ENCODE data around the gene CHST15. TPM values are rescaled to one million over a fixed set of nuclear protein-coding genes. Genes with fewer than 3 reads are reported as not detected.

Gene CHST15
- total RNA-seq, 1 donor from 2014 or later: 43.8 TPM

GRCh38 chr10:124003871-124004662 is 89.3 kb downstream of the CHST15 start:
- no peaks in the 10 kb centered on the region for H3K27me3 Mint-ChIP-seq (ENCODE audit: low read depth)
- no peak overlapping the region for H3K4me3 Mint-ChIP-seq (ENCODE audit: unreplicated experiment)
- no peak for TF ChIP-seq CTCF (IDR thresholded peaks at IDR 0.05)
- H3K9me3 Mint-ChIP-seq (ENCODE audit: low read depth): no peaks in the 10 kb centered on the region
- DNase-seq (ENCODE audit: low spot score): peak; percentile 69
- H3K27ac Mint-ChIP-seq (ENCODE audit: unreplicated experiment): no peak overlapping the region
- H3K36me3 Mint-ChIP-seq (ENCODE audit: low read depth): peaks cover 27% of the 10 kb centered on the region
- peaks cover 28% of the 10 kb centered on the region for H3K4me1 Mint-ChIP-seq (ENCODE audit: low read depth)

- H3K36me3 Mint-ChIP-seq (ENCODE audit: low read depth): peaks cover 22% of the 10 kb centered on the region
- H3K4me1 Mint-ChIP-seq (ENCODE audit: low read depth): peaks cover 32% of the 10 kb centered on the region
- H3K27me3 Mint-ChIP-seq (ENCODE audit: low read depth): no peaks in the 10 kb centered on the region
- no peak overlapping the region for H3K27ac Mint-ChIP-seq (ENCODE audit: unreplicated experiment)
- H3K4me3 Mint-ChIP-seq (ENCODE audit: unreplicated experiment): no peak overlapping the region
- no peak for TF ChIP-seq CTCF (IDR thresholded peaks at IDR 0.05)
- H3K9me3 Mint-ChIP-seq (ENCODE audit: low read depth): no peaks in the 10 kb centered on the region
- no peak for DNase-seq (ENCODE audit: low spot score)
These were observed 89.9 kb downstream of the CHST15 start for GRCh38 chr10:124003481-124003870.

- peak; percentile 72 for DNase-seq (ENCODE audit: low spot score)
- no peaks in the 10 kb centered on the region for H3K9me3 Mint-ChIP-seq (ENCODE audit: low read depth)
- peaks cover 35% of the 10 kb centered on the region for H3K4me1 Mint-ChIP-seq (ENCODE audit: low read depth)
- H3K36me3 Mint-ChIP-seq (ENCODE audit: low read depth): peaks cover 18% of the 10 kb centered on the region
- no peak overlapping the region for H3K4me3 Mint-ChIP-seq (ENCODE audit: unreplicated experiment)
- TF ChIP-seq CTCF (IDR thresholded peaks at IDR 0.05): no peak
- no peak overlapping the region for H3K27ac Mint-ChIP-seq (ENCODE audit: unreplicated experiment)
- H3K27me3 Mint-ChIP-seq (ENCODE audit: low read depth): no peaks in the 10 kb centered on the region
These were observed 90.4 kb downstream of the CHST15 start for GRCh38 chr10:124003070-124003419.

- H3K27ac Mint-ChIP-seq (ENCODE audit: unreplicated experiment): no peak overlapping the region
- H3K4me1 Mint-ChIP-seq (ENCODE audit: low read depth): peaks cover 40% of the 10 kb centered on the region
- peaks cover 17% of the 10 kb centered on the region for H3K36me3 Mint-ChIP-seq (ENCODE audit: low read depth)
- no peaks in the 10 kb centered on the region for H3K9me3 Mint-ChIP-seq (ENCODE audit: low read depth)
- TF ChIP-seq CTCF (IDR thresholded peaks at IDR 0.05): no peak
- H3K4me3 Mint-ChIP-seq (ENCODE audit: unreplicated experiment): no peak overlapping the region
- no peaks in the 10 kb centered on the region for H3K27me3 Mint-ChIP-seq (ENCODE audit: low read depth)
- DNase-seq (ENCODE audit: low spot score): peak; percentile 20
These were observed 90.9 kb downstream of the CHST15 start for GRCh38 chr10:124002391-124003069.

- Mint-ChIP-seq H3K9me3 (ENCODE audit: low read depth) (no peaks in the 10 kb centered on the region), H3K36me3 (ENCODE audit: low read depth) (peaks cover 13% of the 10 kb centered on the region), H3K4me3 (ENCODE audit: unreplicated experiment) (no peak overlapping the region), H3K27ac (ENCODE audit: unreplicated experiment) (no peak overlapping the region), H3K4me1 (ENCODE audit: low read depth) (peaks cover 46% of the 10 kb centered on the region), H3K27me3 (ENCODE audit: low read depth) (no peaks in the 10 kb centered on the region)
- no peak for TF ChIP-seq CTCF (IDR thresholded peaks at IDR 0.05)
- DNase-seq (ENCODE audit: low spot score): peak; percentile 81
These were observed 91.8 kb downstream of the CHST15 start for GRCh38 chr10:124001391-124002148.

Measured in chondrocyte (in vitro differentiated cells).